Prostate gland (tissue), 2 donors: ENCODE results near the gene PRR5L.

Experiments
- POLR2A ChIP-seq: fragments of 450-650 bp; IDR thresholded peaks from one replicate; pipeline ENCODE4 v1.6.1; 2016; ENCODE audit warnings: antibody characterized with exemption, mild to moderate bottlenecking
- POLR2AphosphoS5 ChIP-seq: sonication (generic); formaldehyde crosslinking; IDR thresholded peaks from one replicate; pipeline ENCODE4 v1.6.1; 2017; ENCODE audit warnings: antibody characterized with exemption
- TF ChIP-seq, protein P1 (sequence below), 4 experiments: fragments of 200-600 bp in 2 of 4; fragments of 450-650 bp in 2 of 4; sonication (generic) in 2 of 4; IDR thresholded peaks; 1 replicate in 3 of 4; 2 replicates in 1 of 4; pipeline ENCODE4 v1.5.1; 2016 to 2019; ENCODE audit warnings: antibody characterized with exemption in 4 of 4, mild to moderate bottlenecking in 2 of 4, moderate library complexity in 2 of 4

DNA sequence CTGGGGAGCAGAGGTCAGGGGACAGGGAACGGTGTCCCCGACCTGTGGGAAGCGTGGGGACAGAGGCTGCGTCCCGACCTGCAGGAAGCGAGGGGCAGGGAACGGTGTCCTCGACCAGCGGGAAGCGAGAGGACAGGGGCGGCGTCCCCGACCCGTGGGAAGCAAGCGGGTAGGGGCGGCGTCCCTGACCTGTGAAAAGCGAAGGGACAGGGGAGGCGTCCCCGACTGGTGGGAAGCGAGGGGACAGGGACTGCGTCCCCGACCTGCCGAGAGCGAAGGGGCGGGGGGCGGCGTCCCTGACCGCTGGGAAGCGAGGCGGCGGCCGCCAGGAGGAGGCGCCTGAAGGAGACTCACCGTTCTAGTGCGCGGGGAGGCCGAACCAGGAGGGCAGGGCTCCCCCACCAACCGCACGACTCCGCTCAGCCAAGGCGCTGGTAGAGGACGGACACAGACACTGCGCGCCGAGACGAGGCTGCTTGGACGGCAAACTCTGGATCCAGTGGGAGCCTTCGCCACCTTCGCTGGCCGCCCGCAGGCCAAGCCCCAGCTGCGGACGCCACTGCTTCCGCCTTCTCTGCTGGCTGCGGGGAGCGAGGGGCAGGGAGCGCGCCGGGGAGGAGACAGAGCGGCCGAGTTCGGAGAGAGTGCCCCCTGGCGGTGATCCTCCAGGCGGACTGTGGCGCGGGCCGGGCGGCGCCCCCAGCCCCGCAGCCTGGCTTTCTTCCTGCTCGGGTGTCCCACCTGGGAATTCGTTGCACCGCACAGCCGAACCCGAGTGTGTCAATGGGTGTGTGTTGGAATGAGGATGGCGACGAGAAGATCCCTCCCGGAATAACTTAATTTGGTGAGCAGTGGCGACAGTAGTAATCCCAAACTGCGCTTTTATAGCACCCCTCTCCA is 213.9 kb downstream of the PRR5L start, which contains the start of gene TRAF6:
- TF ChIP-seq POLR2AphosphoS5 (peak; percentile 80), POLR2A (peak; percentile 64)
- TF ChIP-seq, protein P1, sequence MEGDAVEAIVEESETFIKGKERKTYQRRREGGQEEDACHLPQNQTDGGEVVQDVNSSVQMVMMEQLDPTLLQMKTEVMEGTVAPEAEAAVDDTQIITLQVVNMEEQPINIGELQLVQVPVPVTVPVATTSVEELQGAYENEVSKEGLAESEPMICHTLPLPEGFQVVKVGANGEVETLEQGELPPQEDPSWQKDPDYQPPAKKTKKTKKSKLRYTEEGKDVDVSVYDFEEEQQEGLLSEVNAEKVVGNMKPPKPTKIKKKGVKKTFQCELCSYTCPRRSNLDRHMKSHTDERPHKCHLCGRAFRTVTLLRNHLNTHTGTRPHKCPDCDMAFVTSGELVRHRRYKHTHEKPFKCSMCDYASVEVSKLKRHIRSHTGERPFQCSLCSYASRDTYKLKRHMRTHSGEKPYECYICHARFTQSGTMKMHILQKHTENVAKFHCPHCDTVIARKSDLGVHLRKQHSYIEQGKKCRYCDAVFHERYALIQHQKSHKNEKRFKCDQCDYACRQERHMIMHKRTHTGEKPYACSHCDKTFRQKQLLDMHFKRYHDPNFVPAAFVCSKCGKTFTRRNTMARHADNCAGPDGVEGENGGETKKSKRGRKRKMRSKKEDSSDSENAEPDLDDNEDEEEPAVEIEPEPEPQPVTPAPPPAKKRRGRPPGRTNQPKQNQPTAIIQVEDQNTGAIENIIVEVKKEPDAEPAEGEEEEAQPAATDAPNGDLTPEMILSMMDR (IDR thresholded peaks at IDR 0.05), result peak; percentile 83 to 93 (median 89)
